GM23338 (cell line): ENCODE results near the gene MPPED2. TPM values are rescaled to one million over a fixed set of nuclear protein-coding genes. Genes with fewer than 3 reads are reported as not detected.

Source experiments
- ATAC-seq: fragments of 200-7000 bp; cut with Tn5 transposase; 3 replicates; pipeline ENCODE4 v1.9.1; 2020
- DNase-seq: peaks from one replicate; pipeline ENCODE4 v3.0.0-alpha.2; 2015; ENCODE audit warnings: low spot score
- H2AFZ ChIP-seq: fragments of 200-600 bp; sonication (generic); 2 replicates; pipeline ENCODE4 v1.8.0; 2016; ENCODE audit warnings: antibody characterized with exemption, mild to moderate bottlenecking, moderate library complexity
- H3F3A ChIP-seq: fragments of 200-600 bp; sonication (generic); replicated peaks from 2 replicates; pipeline ENCODE4 v1.8.0; 2017; ENCODE audit warnings: antibody characterized with exemption, mixed run types, low read depth
- H3K27ac ChIP-seq: fragments of 200-600 bp; sonication (generic); 2 replicates; pipeline ENCODE4 v1.6.1; 2016; ENCODE audit warnings: low read depth
- H3K27me3 ChIP-seq: fragments of 200-600 bp; sonication (generic); 2 replicates; pipeline ENCODE4 v1.8.0; 2016; ENCODE audit warnings: mild to moderate bottlenecking, mixed run types, moderate library complexity; ENCODE audit not compliant: insufficient read depth
- H3K36me3 ChIP-seq: fragments of 200-600 bp; sonication (generic); 2 replicates; pipeline ENCODE4 v1.8.0; 2016; ENCODE audit warnings: mild to moderate bottlenecking; ENCODE audit not compliant: insufficient read depth
- H3K4me1 ChIP-seq: fragments of 200-600 bp; sonication (generic); 2 replicates; pipeline ENCODE4 v1.8.0; 2016; ENCODE audit warnings: mild to moderate bottlenecking, moderate library complexity; ENCODE audit not compliant: insufficient read depth
- H3K4me2 ChIP-seq: fragments of 200-600 bp; sonication (generic); 2 replicates; pipeline ENCODE4 v1.7.1; 2017; ENCODE audit warnings: mixed run types
- H3K4me3 ChIP-seq: fragments of 200-600 bp; sonication (generic); 2 replicates; pipeline ENCODE4 v1.6.1; 2016; ENCODE audit warnings: mixed run types
- H3K79me2 ChIP-seq: fragments of 200-600 bp; sonication (generic); replicated peaks from 2 replicates; pipeline ENCODE4 v1.8.0; 2017; ENCODE audit warnings: mild to moderate bottlenecking; ENCODE audit not compliant: insufficient read depth
- H3K9me2 ChIP-seq: fragments of 200-600 bp; sonication (generic); 2 replicates; pipeline ENCODE4 v1.8.0; 2017; ENCODE audit not compliant: insufficient read depth
- H4K20me1 ChIP-seq: fragments of 200-600 bp; sonication (generic); replicated peaks from 2 replicates; pipeline ENCODE4 v1.8.0; 2017; ENCODE audit warnings: mild to moderate bottlenecking; ENCODE audit not compliant: insufficient read depth
- H3K27ac Mint-ChIP-seq: 2 replicates; pipeline ENCODE4 v1.8.0; 2020; ENCODE audit warnings: inconsistent platforms, mild to moderate bottlenecking, moderate library complexity, mixed read lengths
- H3K27me3 Mint-ChIP-seq: 3 replicates; pipeline ENCODE4 v1.8.0; 2022; ENCODE audit warnings: low read depth, mild to moderate bottlenecking, moderate library complexity, mixed read lengths, inconsistent platforms; ENCODE audit not compliant: insufficient read depth, poor library complexity
- H3K36me3 Mint-ChIP-seq: 3 replicates; pipeline ENCODE4 v1.8.0; 2021; ENCODE audit warnings: low read depth, mild to moderate bottlenecking, inconsistent platforms, moderate library complexity, mixed read lengths
- H3K4me1 Mint-ChIP-seq: 3 replicates; pipeline ENCODE4 v1.8.0; 2020; ENCODE audit warnings: mild to moderate bottlenecking, inconsistent platforms, mixed read lengths
- H3K4me3 Mint-ChIP-seq: 3 replicates; pipeline ENCODE4 v1.8.0; 2021; ENCODE audit warnings: moderate library complexity, mild to moderate bottlenecking, inconsistent platforms, mixed read lengths
- H3K9me3 Mint-ChIP-seq: 3 replicates; pipeline ENCODE4 v1.8.0; 2020; ENCODE audit warnings: moderate library complexity, mild to moderate bottlenecking, inconsistent platforms, mixed read lengths
- ETS1 ChIP-seq: IDR thresholded peaks from 2 replicates; pipeline ENCODE4 v1.6.1; 2016; ENCODE audit warnings: antibody characterized with exemption
- JUNB ChIP-seq: IDR thresholded peaks from one replicate; pipeline ENCODE4 v1.6.1; 2016; ENCODE audit warnings: antibody characterized with exemption; ENCODE audit not compliant: unreplicated experiment
- ZNF462 ChIP-seq: fragments of 250-450 bp; sonication (Bioruptor Pico); IDR thresholded peaks from 2 replicates; pipeline ENCODE4 v1.5.0; 2020; ENCODE audit warnings: mild to moderate bottlenecking, moderate library complexity
- polyA plus RNA-seq: library from polyadenylated mRNA; unstranded; fragments of >200 nt; fragmentation: Nextera tagmentation; extraction: Ambion mirVana; gene quantifications from 2 replicates; pipeline ENCODE4 v1.2.1, GENCODE V29; 2016
- total RNA-seq: library from RNA; depleted of rRNA; stranded (reverse); fragments of >200 nt; shearing (Covaris generic); gene quantifications from 2 replicates; pipeline ENCODE4 v1.2.3, GENCODE V29; 2014

The MPPED2 gene
- total and polyA plus RNA-seq, 2 experiments from 2014 or later = 4.4 to 6.8 TPM

- no peak for TF ChIP-seq ZNF462 (CRISPR knock-in tag)
- TF ChIP-seq ETS1 = no peak
Measured at GRCh38 chr11:30568931-30569330, 17.2 kb downstream of the MPPED2 start (continued).

- Histone ChIP-seq H3K4me3 (no peak overlapping the region), H3K27ac (0 out of 2 replicates have a peak overlapping the region, but pooled peaks have one; percentile 20), H4K20me1 (no peaks in the 10 kb centered on the region), H2AFZ (no peak overlapping the region), H3K9me2 (no peaks in the 10 kb centered on the region; the same call in 1 of the 2 replicates), H3K36me3 (no peaks in the 10 kb centered on the region; the same call in 1 of the 2 replicates), H3K4me1 (peaks cover 49% of the 10 kb centered on the region), H3K4me2 (no peak overlapping the region), H3F3A (0 out of 2 replicates have a peak, but pooled peaks cover 4% of the 10 kb centered on the region), H3K79me2 (no peaks in the 10 kb centered on the region), H3K27me3 (no peaks in the 10 kb centered on the region)
- Mint-ChIP-seq H3K27me3 (peaks cover 2% of the 10 kb centered on the region), H3K27ac (peak overlapping the region; percentile 3), H3K4me3 (no peak overlapping the region), H3K36me3 (peaks cover 22% of the 10 kb centered on the region), H3K9me3 (peaks cover 15% of the 10 kb centered on the region), H3K4me1 (peaks cover 54% of the 10 kb centered on the region)
- ATAC-seq (peak; percentile 51), DNase-seq (no peak)
- no peak for TF ChIP-seq JUNB
Measured at GRCh38 chr11:30567644-30568043, 18.5 kb downstream of the MPPED2 start.
